NCI-H1105 treated with DMSO at 0.1 percent for 48 hours (cell line): ENCODE results near the gene CDK5RAP3.
"Not testable (repeated sequence)": the region's sequence is repeated elsewhere in the genome, so short reads cannot be mapped to it uniquely, and the experiment has no call there.

Experiments used
- DNase-seq: peaks from one replicate; lab custom pipeline; 2025; lab: John Stamatoyannopoulos, UW

CDK5RAP3 gene

DNA sequence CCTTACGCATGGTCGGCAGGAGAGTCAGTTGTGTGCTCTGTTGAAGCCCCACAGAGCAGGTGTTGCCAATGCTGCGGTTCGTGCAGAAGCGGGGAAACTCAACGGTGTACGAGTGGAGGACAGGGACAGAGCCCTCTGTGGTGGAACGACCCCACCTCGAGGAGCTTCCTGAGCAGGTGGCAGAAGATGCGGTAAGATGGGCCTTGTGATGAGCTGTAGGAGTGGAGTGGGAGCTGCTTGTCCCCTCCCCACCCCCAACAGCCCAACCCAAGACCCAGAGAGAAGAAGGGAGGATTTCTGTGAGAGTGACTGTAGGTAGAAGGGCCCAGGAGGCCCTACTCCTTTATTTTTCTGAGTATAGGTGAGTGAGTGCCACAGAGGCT lies 4.9 kb downstream of the CDK5RAP3 start:
- DNase-seq: no peak

DNA sequence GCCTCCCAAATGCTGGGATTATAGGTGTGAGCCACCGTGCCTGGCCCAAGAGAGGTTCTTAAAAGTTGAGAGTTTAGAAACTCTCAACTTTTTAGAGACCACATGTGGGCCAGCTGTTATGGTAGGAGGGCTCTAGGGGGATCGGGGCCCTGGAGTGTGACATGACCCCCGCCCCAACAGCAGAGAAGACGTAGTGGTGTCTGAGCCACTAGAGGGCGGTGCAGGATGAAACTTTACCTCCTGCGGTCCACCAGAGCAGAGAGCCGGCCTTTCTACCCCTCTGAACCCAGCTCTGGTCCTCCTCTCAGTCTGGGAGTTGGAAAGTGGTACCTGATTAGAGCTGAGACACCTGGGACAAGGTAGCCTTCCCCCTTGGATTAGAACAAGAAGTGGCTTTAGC lies 7.4 kb downstream of the CDK5RAP3 start:
- peak; percentile 43 for DNase-seq

DNA sequence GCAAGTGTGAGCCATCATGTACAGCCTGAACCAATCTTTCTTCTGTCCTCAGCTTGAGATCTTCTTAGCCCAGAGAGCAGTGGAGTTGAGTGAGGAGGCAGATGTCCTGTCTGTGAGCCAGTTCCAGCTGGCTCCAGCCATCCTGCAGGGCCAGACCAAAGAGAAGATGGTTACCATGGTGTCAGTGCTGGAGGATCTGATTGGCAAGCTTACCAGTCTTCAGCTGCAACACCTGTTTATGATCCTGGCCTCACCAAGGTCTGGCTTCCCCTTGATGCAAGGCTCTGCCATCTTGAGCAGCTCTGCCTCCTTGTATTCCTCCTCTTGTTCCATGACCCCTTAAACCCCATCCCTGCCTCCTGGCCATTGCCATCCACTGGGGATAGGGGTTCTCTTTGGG lies 9.6 kb downstream of the CDK5RAP3 start:
- peak; percentile 34 for DNase-seq

DNA sequence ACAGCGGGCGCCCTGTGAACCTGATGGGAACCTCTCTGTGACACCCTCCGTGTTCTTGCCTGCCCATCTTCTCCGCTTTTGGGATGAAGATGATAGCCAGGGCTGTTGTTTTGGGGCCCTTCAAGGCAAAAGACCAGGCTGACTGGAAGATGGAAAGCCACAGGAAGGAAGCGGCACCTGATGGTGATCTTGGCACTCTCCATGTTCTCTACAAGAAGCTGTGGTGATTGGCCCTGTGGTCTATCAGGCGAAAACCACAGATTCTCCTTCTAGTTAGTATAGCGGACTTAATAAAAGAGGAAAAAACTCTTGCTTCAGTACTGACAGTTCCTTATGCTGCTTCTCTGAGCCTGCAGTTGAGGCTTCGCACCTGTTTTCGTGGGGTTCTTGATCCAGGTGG lies 10.5 kb downstream of the CDK5RAP3 start:
- no peak for DNase-seq

DNA sequence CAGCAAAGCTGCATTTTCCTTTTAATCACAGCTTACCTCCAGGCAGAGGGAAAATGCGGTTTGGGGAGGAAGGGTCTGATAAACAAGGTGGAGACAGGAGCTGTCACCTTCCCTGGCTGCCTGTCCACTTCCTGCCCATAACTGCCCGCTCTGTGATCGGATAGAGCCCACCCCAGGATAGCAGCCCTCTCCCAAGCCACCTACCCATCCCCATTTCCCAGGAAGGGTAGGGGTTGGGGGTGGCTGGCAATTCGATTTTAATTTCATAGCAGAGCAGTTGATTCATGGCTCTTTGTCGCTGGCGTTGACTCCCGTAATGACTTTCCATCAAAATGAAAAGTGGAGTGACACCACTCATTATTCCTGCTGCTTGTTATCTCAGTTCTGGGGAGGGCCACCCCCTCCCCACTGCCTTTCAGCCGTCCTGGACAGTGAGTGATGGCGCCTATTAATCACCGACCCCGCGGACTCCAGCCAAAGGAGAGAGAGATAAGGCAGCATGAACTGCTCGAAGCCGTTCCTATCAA lies 11.2 kb downstream of the CDK5RAP3 start:
- no peak for DNase-seq

DNA sequence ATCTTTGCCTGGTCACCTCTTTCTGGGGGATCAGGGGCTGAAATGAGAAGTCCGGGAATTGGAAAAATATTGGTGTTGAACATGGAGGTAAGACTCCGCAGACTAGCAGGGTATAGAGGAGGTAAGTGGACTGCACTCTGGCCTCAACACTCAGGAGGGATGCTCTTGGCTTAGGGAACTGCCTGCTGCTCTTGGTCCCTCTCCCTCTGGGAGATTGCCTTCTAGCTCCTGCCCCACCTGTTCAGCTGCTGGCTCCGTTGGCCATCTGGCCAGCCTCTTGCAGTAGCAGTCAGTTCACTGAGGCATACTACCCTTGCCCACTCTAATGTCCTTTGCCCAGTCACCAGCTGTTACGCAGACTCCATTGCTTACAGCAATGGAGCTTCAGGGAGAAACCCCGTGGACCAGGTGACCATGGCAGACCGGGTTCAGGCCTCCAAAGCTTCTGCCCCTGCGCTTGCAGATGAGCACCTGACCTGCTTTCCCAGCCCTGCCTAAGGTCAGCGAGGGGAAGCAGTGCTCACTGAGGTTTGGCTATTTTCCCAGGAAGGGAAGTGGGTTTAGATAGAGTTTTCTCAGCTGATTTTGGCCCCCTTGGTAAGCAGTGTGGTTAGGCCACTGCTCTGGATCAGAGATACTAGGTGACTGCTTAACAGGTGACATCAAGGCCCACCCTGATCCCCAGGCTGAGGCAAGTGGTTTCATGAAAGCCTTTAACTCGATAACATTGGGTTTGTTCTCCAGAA lies 11.9 kb downstream of the CDK5RAP3 start:
- no peak for DNase-seq

DNA sequence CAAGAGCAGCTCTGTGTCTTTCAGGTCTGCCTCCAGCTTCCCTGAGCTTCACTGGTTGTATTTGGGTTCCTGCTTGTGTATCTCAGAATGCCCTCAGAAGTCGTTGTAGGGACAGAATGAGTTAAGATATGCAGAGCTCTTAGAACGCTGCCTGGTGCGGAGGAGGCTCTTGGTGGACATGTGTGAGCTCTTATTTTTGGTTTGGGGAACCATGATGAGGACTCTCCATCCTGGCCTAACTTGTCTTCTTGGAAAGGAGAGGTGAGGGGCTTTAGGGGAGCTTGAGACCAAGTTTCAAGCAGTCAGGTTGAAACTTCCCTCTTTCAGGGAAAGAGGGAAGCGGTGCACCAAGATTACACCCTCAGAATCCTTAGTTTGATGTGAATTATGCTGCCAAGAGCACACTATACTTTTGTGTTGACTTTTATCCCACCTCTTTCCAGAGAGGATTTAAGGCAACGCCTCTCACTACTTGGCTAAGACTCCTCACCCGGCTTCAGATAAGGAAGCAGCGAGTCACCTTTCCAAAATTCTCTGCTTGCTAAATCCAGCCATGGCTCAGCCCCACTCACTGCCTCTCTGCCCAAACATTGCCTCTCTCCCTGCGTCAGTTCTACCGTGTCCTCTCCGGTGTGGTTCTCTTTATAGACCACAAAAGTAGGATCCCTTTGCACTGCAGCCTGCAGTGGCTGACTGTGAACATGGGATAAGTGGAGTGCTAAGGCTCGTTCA lies 12.7 kb downstream of the CDK5RAP3 start:
- DNase-seq: no peak

DNA sequence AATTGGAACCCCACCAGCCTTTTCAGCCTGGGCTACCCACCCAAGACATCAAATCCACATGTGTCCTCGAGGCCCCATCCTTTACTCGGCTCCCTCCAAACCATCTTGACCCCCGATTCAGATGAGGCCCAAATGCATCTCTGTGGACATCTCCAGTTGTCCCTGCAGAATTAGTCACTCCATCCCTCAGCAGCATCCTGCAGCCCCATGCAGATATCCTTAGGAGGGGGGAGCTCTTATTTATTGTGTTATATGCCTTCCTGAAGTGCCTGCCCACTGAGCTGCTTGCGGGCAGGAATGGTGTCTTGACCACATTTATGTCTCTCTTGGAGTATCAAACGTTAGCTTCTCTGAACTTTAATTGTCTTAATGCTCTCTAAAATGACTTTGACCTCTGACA lies 15.6 kb downstream of the CDK5RAP3 start:
- no peak for DNase-seq

DNA sequence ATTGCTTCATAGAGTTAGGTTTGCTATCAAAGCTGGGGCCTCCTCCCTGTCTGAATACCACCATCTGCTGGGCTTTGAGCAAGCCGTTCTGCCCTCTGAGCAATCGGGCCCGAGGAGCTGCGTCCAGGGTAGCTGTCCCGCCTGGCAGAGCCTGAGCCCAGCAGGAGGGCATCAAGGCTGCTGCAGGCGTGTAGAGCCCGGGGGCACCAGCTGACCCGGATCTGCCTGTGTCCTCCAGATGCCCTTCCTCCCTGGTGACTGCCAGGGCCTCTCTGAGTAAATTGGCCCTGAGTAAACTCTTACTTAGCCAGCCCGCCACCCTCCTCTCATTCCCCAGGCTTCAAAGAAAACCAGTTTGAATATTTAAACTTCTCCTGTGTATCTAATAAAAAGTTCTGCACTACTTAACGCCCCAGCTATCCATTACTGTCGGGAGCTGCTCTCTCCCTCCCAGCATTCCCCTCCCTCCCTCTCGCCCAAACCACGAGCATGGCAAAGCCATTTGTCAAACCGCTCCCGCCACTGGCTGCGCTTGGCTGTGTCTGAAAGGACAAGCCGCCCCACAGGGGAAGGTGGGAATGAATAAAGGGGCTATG lies 16.4 kb downstream of the CDK5RAP3 start:
- no peak for DNase-seq

DNA sequence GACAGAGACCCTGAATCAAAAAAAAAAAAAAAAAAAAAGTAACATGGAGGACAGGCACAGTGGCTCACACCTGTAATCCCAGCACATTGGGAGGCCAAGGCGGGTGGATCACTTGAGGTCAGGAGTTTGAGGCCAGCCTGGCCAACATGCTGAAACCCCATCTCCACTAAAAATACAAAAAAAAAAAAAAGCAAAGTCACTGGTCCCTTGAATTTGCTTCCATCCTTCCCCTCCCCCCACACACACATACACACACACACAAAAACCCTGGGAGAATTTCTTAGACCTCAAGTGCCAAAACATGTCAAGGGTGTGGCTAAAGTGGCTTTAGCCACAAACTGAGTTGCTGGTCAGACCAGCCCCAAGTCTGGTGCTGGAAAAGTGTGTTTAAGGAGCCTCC lies 17.5 kb downstream of the CDK5RAP3 start:
- not testable (repeated sequence) for DNase-seq

DNA sequence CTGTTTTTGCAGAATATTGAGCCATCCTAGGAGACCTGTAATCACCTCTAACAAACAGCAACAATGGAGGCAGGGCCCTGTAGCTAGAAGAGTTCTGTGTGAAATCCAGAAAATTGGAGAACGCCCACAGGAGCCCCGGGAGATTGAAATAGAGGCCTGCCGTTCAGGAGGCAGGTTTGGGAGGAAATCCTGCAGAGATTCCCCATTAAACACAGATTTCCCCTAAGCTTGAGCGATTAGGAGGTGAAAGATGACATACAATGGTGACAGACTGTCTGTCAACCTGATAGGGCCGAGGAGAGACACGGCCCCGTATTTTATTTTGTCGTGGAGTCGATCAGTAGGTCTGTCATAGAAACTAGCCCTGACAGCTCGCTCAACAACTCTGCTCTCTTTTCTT lies 18.2 kb downstream of the CDK5RAP3 start:
- DNase-seq: no peak

DNA sequence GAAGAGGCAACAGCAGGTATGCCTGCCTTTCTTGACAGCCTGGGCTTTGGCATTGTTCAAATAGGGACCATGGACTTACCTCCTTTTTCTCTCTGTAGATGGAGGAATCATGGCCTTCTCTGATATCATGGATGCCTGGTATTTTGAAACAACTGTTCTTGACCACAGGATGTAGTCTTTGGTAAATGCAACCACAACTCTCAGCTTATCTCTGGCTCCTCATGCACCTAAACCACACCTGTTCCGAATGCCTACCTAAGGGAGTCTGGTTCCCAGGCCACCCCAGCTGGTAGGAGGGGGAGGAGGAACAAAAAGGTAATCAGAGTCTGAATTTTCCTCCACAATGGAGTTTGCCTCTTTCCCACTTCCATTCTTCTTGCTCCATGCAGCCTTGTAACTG lies 18.8 kb downstream of the CDK5RAP3 start:
- no peak for DNase-seq

DNA sequence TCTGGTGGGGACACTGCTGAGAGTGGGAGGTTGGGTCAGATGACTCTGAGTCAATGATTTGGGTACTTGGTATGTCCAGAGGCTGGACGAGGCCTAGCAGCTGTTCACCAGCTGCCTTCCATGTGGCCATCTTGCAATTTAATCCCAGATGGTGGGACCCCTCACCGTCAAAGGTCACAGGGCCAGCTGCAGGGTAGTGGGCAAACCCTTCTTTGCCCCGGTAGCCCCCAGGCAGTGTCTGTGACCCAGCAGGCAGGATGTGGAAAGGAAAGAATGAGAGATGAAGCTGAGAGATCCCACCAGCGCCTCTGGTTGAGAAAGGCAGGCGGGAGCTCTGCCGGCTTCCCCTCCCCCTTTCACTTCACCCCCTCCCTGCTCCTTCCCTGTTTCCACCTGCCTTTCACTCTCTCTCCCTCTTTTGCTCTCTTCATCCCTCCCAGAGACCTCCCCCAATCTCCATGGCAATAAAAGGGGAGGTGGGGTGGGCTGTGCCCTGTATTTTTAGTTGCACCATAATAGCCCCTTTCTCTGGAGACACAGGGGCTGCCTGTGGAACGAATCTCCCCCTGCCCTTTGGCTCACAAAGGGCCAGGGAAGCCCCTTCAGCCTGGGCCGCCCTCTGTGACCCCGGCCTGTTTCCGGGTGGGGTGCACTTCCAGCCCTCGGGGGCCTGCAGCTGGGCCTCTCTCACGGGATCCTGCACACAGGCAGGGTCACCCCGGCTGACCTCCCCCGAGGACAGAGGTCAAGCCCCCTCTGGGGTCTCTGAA lies 20.2 kb downstream of the CDK5RAP3 start:
- no peak for DNase-seq

DNA sequence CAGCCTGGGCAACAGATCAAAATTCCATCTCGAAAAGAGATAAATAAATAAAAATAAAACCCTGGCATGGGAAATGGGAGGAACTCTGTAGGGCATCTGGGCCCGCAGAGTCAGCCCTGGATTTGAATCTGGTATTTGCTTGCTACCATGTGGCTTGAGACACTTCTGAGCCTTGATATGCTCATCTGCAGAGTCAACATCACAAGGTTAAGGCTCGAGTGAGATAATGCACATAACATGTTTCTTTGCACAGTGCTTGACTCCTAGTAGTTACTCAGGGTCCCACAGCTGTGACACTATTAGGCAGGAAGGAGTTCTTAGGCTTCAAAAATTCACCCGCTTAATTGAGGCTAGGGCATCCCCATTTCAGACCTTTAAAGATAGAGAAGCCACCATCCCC lies 21.3 kb downstream of the CDK5RAP3 start:
- no peak for DNase-seq

DNA sequence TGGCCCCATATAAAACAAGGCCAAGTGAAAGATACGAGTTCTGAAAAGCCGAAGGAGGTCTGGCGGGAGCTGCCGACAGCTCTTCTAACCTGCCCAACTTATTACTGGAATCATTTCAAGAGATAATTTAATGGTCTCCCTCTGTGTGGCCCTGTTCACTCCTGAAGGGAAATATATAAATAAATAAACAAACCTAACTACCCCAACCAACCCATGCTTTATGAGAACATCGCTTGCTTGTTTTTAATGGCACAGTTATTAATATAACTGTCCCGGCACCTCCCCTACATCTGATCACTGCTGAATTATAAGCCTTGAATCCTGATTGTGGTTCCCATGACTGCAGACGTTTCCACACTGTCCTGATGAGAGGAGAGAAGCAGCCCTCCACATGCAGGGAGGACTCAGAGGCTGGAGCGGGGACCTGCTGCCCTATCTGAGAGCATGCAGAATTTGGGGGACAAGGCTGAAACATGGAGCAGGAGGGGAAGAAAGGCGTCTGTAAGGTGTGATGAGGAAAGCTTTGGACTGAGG lies 22.2 kb downstream of the CDK5RAP3 start:
- DNase-seq: no peak

DNA sequence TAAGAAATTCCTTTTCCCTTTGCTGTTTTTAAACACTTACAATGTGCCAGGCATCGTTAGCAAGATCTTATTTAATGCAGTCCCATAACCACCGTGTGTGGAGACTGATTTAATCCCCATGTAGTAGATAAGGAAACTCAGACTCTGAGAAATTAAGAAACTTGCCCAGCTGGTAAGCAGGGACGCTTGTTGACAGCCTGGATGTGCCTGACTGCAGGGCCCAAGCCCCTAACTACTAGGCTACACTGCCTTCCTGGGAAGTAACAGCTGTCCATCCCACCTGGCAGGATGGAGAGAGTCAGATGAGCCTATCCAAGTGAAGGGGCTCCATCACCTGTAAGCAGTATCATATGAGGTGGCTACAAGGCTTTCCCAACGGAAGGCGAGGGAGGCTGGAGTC lies 23.1 kb downstream of the CDK5RAP3 start:
- no peak for DNase-seq

DNA sequence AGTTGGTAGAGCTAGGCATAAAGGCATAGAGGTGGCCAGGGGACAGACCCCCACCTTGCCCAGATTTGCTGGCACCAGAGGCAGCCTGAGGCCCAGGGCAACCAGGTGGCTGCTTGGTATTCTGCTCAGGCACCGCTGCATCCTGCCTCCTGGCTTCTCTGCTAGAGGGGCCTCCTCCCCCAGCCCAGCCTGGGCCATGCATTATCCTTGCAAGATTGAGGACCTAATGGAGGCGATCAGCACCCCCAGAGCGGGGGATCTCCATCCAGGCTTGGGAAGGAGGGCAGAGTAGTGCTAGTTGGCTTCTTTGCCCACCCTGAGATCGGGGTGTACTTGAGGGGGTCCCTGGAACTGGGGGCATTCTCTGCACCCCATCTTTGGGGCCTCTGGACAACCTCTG lies 23.8 kb downstream of the CDK5RAP3 start:
- DNase-seq: no peak

DNA sequence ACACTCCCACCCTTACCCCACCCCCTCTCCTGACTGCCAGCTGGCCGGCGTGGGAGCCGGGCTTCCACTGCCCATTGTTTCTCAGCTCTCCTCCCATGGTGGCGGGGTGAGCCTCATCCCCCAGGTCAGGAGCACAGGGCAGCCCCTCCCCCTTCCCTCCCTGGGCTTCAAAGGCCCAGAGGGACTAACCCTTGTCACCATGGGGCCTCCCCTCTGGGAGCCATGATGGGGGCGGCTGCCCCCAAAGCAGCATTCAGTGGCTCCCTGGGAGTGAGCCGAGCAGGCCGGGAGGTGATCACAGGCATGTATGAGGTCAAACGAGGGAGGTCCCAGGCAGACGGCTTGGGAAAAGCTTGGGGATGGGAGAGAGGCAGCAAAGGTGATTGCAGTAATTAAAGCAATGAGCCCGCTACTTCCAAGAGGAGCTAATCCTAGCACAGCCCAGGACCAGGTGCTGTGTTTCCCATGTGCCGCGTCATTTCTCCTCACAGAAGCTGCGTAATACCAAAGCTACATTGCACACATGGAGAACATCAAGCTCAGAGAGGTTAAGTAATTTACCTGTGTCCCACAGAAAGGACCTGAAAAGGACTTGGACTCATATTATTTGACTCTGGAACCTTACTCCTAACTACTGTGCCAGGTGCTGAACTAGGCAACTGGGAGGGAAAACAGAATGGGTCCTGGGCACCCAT lies 24.5 kb downstream of the CDK5RAP3 start:
- DNase-seq: no peak

DNA sequence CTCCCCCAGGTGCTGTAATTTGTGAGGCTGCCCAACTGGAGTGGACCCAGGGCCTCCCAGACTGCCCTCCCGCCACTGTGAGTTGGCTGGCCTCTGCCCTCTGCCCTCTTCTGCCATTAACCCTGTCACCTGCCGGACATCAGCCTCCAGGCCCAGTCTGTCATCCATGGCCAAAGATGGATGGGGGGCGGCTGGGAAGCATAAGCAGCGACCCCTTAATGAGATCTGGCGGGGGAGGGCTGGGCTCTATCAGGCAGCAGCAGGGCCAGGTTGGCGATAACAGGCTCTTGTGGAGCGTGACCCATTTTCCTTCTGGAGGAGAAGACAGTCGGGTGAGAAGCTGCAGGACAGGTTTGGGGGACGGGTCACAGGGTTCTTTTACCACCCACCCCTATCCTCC lies 25.3 kb downstream of the CDK5RAP3 start:
- no peak for DNase-seq

DNA sequence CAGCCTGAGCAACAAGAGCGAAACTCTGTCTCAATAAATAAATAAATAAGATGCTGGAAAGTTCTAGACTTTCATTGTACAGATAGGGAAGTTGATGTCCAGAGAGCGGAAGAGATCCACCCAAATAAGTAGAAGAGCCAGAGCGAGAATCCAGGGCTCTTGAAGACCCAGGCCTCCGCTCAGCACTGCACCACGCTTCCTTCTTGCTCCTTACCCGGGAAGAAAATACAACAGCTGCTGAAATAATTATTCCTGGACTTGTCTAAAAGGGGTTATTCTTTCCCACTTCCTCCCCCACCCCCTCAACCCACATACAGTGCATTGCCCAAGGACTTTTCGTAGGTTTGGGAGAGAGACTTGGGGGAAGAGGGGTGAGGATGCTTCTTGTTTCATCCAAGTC lies 26.7 kb downstream of the CDK5RAP3 start:
- no peak for DNase-seq

DNA sequence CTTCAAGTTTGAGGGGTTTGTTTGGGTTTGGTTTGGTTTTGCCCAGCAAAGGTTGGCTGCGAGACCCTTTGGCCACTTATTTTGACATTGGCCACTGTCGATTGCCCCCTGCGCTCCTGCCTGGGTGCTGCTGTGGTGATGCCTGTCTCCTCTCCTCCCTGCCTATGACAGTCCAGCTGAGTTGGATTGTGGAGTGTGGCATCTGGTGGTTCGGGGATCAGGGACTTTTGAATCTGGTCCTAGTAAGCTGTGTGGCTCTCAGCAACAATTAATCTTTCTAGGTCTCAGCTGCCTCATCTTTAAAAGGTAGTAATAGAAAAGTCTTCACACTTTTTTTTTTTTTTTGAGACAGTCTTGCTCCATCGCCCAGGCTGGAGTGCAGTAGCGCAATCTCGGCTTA lies 27.1 kb downstream of the CDK5RAP3 start:
- DNase-seq: no peak

DNA sequence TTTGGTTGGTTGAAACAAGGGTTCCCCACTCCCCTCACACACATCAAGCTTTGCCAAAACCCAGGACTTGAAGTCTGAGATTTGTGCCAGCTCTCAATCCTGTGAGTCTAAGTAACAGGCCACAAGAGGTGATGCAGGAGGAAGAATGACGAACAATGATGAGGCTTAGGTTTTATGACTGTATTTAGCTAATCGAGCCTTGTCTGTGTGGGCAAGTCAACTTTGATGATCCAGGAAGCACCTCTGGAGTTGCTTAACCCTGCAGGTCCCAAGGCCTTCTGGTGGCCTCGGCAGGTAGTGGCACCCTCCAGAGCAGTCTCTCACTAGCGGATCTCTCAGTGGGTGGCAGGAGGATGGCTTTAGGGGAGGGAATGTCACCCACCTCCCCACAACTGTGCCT lies 28.7 kb downstream of the CDK5RAP3 start:
- no peak for DNase-seq
